ENCODE results near the gene CDH4.

- no peak for TF ChIP-seq CTCF (IDR thresholded peaks at IDR 0.05; ENCODE audit: insufficient read depth, low read depth, low read length)
- no peak for TF ChIP-seq EZH2 (IDR thresholded peaks at IDR 0.05; ENCODE audit: insufficient read depth, low read length)
These were observed 680.8 kb downstream of the CDH4 start for GRCh38 chr20:61932711-61933480.

Measured in astrocyte (in vitro differentiated cells and primary cell).